ENCODE data around the gene NTHL1.
A peak's percentile ranks its signal among the peaks of the same experiment; 100 is the strongest.

The NTHL1 gene

GRCh38 chr16:1991135-1991551, 56.5 kb downstream of the NTHL1 start:
- no peak for DNase-seq

- DNase-seq, result peak; percentile 47
These were observed 57.1 kb downstream of the NTHL1 start for GRCh38 chr16:1990351-1991134.

GRCh38 chr16:1990101-1990350, 57.6 kb downstream of the NTHL1 start:
- DNase-seq, result no peak

Data from NCI-H1436 (cell line).